Measurements from ENCODE around the gene HAUS1. TPM values are rescaled to one million over a fixed set of nuclear protein-coding genes. Genes with fewer than 3 reads are reported as not detected.

HAUS1 gene
- total RNA-seq, 2 experiments from 2014 or later: 59.2 to 63.2 TPM

DNA sequence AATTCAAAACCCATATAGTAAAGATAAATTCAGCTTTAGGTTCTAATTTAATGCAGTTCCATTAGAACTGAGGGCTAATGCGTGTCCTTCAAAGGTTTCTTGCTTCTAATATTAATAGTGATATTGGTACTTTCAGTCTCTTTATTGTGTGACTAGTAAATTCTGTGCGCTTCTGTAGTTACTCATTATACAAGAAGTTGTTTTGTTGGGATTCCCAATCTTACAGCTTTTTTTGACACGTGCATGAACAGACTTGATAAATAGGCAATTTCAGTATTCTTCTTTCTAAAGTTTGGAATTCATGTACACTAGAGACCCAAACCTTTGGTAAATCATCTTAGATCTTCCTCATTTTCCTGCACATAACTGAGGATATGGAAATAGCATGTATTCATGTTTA lies 71.8 kb downstream of the HAUS1 start:
- ChIA-PET POLR2A (interaction anchor here (0.8 to 6.2 kb wide), 8 partner anchors 8 to 78 kb away, joined by 3 to 128 read pairs (median 6); partner anchors contain the start of gene ATP5F1A), CTCF (interaction anchor here (1.2 to 7.5 kb wide), 5 partner anchors 16 to 482 kb away, joined by 5 to 160 read pairs (median 5); no protein-coding TSS in a partner anchor)
- Mint-ChIP-seq H3K27me3 (peaks cover 3% of the 10 kb centered on the region), H3K9me3 (no peaks in the 10 kb centered on the region), H3K36me3 (ENCODE audit: low read depth) (peaks cover 29% of the 10 kb centered on the region), H3K4me3 (peak overlapping the region; percentile 99), H3K27ac (no peak overlapping the region), H3K4me1 (peaks cover 63% of the 10 kb centered on the region)
- DNase-seq: no peak

Other genes with a start within 250 kb of the HAUS1 start
- gene EPG5, start 137.1 kb upstream of the HAUS1 start, total RNA-seq: 10 to 100 TPM; 28.7 to 29.0 TPM
- 1 to 10 TPM; 7.9 to 8.3 TPM for gene PSTPIP2, start 32.1 kb upstream of the HAUS1 start, total RNA-seq
- gene ATP5F1A, start 6.1 kb upstream of the HAUS1 start, total RNA-seq: 100 to 1,000 TPM; 282 to 287 TPM

Data from activated CD4-positive, alpha-beta memory T cell treated with anti-CD3 and anti-CD28 coated beads, Interleukin-2, amount 10 ng/mL, durations not matched to agents 7 days and 5 days (primary cell).